ENCODE data around the gene RAB35. TPM values are rescaled to one million over a fixed set of nuclear protein-coding genes. Genes with fewer than 3 reads are reported as not detected.

The RAB35 gene
- total and polyA plus RNA-seq, 2 donors from 2014 or later, result 23.2 to 56.1 TPM

DNA sequence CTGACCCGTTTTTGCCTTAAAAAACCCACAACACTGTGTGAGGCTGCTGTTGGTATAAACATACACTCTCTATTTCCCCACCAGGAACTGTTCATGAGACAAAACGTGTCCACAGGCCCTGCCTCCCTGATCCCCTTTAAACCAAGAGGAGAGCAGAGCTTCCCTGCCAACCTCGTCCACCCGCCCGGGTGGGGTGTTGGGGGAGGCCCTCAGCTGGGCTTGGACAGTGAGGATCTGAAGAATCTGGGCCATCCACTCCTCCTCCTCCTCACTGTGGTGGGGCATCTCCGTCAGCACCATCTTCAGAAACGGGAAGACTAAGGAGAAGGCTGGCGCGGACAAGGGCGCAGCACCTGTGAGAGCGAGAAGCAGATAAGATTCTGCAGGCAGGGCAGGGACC lies 41.1 kb upstream of the RAB35 start:
- TF ChIP-seq, protein P1, sequence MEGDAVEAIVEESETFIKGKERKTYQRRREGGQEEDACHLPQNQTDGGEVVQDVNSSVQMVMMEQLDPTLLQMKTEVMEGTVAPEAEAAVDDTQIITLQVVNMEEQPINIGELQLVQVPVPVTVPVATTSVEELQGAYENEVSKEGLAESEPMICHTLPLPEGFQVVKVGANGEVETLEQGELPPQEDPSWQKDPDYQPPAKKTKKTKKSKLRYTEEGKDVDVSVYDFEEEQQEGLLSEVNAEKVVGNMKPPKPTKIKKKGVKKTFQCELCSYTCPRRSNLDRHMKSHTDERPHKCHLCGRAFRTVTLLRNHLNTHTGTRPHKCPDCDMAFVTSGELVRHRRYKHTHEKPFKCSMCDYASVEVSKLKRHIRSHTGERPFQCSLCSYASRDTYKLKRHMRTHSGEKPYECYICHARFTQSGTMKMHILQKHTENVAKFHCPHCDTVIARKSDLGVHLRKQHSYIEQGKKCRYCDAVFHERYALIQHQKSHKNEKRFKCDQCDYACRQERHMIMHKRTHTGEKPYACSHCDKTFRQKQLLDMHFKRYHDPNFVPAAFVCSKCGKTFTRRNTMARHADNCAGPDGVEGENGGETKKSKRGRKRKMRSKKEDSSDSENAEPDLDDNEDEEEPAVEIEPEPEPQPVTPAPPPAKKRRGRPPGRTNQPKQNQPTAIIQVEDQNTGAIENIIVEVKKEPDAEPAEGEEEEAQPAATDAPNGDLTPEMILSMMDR (IDR thresholded peaks at IDR 0.05; ENCODE audit: borderline replicate concordance, extremely low read depth, insufficient read depth), result no peak
- no peak overlapping the region for H3K9ac ChIP-seq (ENCODE audit: low read length in 3 of 3)
- intact Hi-C loops (cut with DNase I), result no loop called here

DNA sequence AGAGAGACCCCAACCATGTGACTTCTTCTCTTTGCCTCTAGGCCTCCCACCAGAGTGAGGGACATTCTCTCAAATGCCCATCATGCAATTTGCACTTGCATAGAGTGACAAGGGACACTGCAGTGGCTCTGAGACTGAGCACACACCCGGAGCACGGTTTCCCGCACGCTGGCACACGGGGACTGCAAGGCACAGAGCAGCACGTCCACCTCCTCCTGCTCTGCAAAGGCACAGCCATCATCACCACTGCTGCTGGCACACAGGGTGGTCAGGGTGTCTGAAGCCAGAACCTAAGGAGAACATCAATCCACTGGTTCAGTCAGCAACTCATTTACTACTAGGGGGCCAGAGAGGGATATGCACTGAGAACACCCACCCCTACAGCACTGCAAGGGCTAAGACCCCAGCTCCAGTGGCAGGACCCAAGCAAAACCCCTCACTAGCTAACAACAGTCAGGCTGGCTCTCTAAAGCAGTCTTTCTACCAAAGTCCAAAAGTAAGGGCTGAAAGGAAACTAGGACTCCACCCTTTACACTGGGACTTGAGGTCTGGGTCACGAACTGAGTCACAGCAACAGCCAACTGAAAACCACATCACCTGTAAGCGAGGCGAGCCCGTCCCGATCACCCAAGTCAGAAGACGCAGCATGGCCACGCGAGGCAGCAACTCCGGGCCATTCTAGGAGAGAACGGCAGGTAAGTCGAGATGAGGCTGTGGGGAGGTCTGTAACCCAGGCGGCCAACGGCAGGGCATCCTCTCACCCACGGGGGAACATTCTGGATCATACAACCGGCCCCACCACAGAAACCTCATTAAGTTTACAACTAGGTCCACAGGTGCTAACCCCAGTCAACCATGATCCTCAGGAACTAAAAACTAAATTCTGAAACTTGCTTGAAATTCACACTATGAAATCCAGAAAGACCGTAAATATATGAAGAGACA lies 40.0 kb upstream of the RAB35 start:
- Histone ChIP-seq H3K36me3 (ENCODE audit: control insufficient read depth in 2 of 3, insufficient read depth in 3 of 3, low read length in 3 of 3) (peaks cover 4 to 67% (median 61%) of the 10 kb centered on the region in 3 donors), H3K9me3 (ENCODE audit: control insufficient read depth in 2 of 3, insufficient read depth in 1 of 3, low read length in 3 of 3) (no peaks in the 10 kb centered on the region), H3K27me3 (ENCODE audit: control insufficient read depth, insufficient read depth, low read length) (no peaks in the 10 kb centered on the region), H3K4me3 (ENCODE audit: low read length in 3 of 3) (no peak overlapping the region), H3K27ac (ENCODE audit: low read depth in 2 of 2, low read length in 2 of 2) (no peak overlapping the region), H3K4me1 (ENCODE audit: control insufficient read depth in 2 of 3, insufficient read depth in 2 of 3, low read depth in 1 of 3, low read length in 3 of 3) (no peaks in the 10 kb centered on the region), H3K9ac (ENCODE audit: low read length in 3 of 3) (no peak overlapping the region)
- FAIRE-seq (no peak), DNase-seq (peak in 1 of 5 donors; percentile 49)
- TF ChIP-seq, protein P1 (IDR thresholded peaks at IDR 0.05; ENCODE audit: borderline replicate concordance, extremely low read depth, insufficient read depth), result no peak
- intact Hi-C loops (cut with DNase I), result no loop called here

More for the DNA sequence above, 41.1 kb upstream of the RAB35 start:
- H3K4me3 ChIP-seq (ENCODE audit: low read length in 3 of 3), result no peak overlapping the region
- no peaks in the 10 kb centered on the region for H3K4me1 ChIP-seq (ENCODE audit: control insufficient read depth in 2 of 3, insufficient read depth in 2 of 3, low read depth in 1 of 3, low read length in 3 of 3)
- no peaks in the 10 kb centered on the region for H3K27me3 ChIP-seq (ENCODE audit: control insufficient read depth, insufficient read depth, low read length)
- H3K36me3 ChIP-seq (ENCODE audit: control insufficient read depth in 2 of 3, insufficient read depth in 3 of 3, low read length in 3 of 3), result peaks cover 6 to 78% (median 70%) of the 10 kb centered on the region in 3 donors
- H3K27ac ChIP-seq (ENCODE audit: low read depth in 2 of 2, low read length in 2 of 2), result no peak overlapping the region
- H3K9me3 ChIP-seq (ENCODE audit: control insufficient read depth in 2 of 3, insufficient read depth in 1 of 3, low read length in 3 of 3), result no peaks in the 10 kb centered on the region
- DNase-seq (peak in 1 of 5 donors; percentile 39), FAIRE-seq (no peak)

DNA sequence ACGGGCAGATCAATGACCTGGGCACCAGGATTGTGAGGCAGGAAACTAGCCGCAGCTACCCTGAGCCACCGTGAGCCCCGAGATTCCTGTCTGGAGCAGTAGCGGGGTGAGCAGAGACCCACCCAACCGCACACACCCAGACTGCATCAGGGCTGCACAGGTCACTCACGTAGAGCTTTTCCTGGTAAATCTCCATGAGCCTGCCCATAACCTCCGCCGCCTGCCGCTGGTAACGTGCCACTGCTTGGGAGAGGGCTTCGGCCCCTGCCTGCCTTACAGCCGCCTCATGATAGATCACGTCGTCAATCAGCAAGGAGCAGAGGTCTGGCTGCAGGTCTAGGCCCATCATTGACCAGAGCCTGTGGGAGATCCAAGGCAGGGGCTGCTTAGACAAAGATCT lies 38.5 kb upstream of the RAB35 start:
- FAIRE-seq, result no peak
- TF ChIP-seq, protein P1 (IDR thresholded peaks at IDR 0.05; ENCODE audit: borderline replicate concordance, extremely low read depth, insufficient read depth), result no peak
- H3K4me1 ChIP-seq (ENCODE audit: control insufficient read depth in 2 of 3, insufficient read depth in 2 of 3, low read depth in 1 of 3, low read length in 3 of 3), result no peaks in the 10 kb centered on the region
- no peak overlapping the region for H3K9ac ChIP-seq (ENCODE audit: low read length in 3 of 3)
- no peaks in the 10 kb centered on the region for H3K27me3 ChIP-seq (ENCODE audit: control insufficient read depth, insufficient read depth, low read length)
- H3K9me3 ChIP-seq (ENCODE audit: control insufficient read depth in 2 of 3, insufficient read depth in 1 of 3, low read length in 3 of 3), result no peaks in the 10 kb centered on the region
- DNase-seq, result peak in 1 of 5 donors; percentile 46
- no peak overlapping the region for H3K4me3 ChIP-seq (ENCODE audit: low read length in 3 of 3)
- peaks cover 4 to 61% (median 54%) of the 10 kb centered on the region in 3 donors for H3K36me3 ChIP-seq (ENCODE audit: control insufficient read depth in 2 of 3, insufficient read depth in 3 of 3, low read length in 3 of 3)
- intact Hi-C loops (cut with DNase I), result no loop called here
- no peak overlapping the region for H3K27ac ChIP-seq (ENCODE audit: low read depth in 2 of 2, low read length in 2 of 2)
